ENCODE data around the gene PLAAT3. TPM values are rescaled to one million over a fixed set of nuclear protein-coding genes. Genes with fewer than 3 reads are reported as not detected.
"Not testable (repeated sequence)": the region's sequence is repeated elsewhere in the genome, so short reads cannot be mapped to it uniquely, and the experiment has no call there.

PLAAT3 gene
- polyA plus RNA-seq, 10 donors, result 24.9 to 50.7 (median 36.9) TPM

GRCh38 chr11:63610604-63611394 lies 3.4 kb downstream of the PLAAT3 start:
- DNase-seq, result no peak

- DNase-seq, result no peak
Observed at GRCh38 chr11:63609971-63610580, 4.2 kb downstream of the PLAAT3 start.

GRCh38 chr11:63609536-63609935 lies 4.7 kb downstream of the PLAAT3 start:
- DNase-seq, result peak in 1 of 3 donors; percentile 9

GRCh38 chr11:63608353-63609345 lies 5.6 kb downstream of the PLAAT3 start:
- DNase-seq, result peak in 1 of 3 donors; percentile 33

GRCh38 chr11:63603180-63603518 lies 11.1 kb downstream of the PLAAT3 start:
- DNase-seq, result peak in 1 of 3 donors; percentile 32

GRCh38 chr11:63602290-63603179 lies 11.7 kb downstream of the PLAAT3 start:
- peak; percentile 29 to 59 (median 51) for DNase-seq

GRCh38 chr11:63599211-63600122 lies 14.8 kb downstream of the PLAAT3 start:
- peak in 1 of 3 donors; percentile 51 for DNase-seq

GRCh38 chr11:63598556-63598955 lies 15.7 kb downstream of the PLAAT3 start:
- no peak for DNase-seq

GRCh38 chr11:63595296-63595695 lies 18.9 kb downstream of the PLAAT3 start:
- no peak for DNase-seq

GRCh38 chr11:63592975-63593395 lies 21.2 kb downstream of the PLAAT3 start:
- DNase-seq, result no peak

GRCh38 chr11:63590024-63590788 lies 24.0 kb downstream of the PLAAT3 start:
- no peak for DNase-seq

- DNase-seq, result no peak
Observed at GRCh38 chr11:63589000-63589399, 25.2 kb downstream of the PLAAT3 start.

GRCh38 chr11:63586451-63587166 lies 27.6 kb downstream of the PLAAT3 start:
- no peak for DNase-seq

GRCh38 chr11:63583357-63583677 lies 30.9 kb downstream of the PLAAT3 start:
- DNase-seq, result no peak

GRCh38 chr11:63581224-63581623 lies 33.0 kb downstream of the PLAAT3 start:
- not testable (repeated sequence) for DNase-seq

- DNase-seq, result not testable (repeated sequence)
Observed at GRCh38 chr11:63578882-63579281, 35.4 kb downstream of the PLAAT3 start.

GRCh38 chr11:63574856-63575602 lies 39.2 kb downstream of the PLAAT3 start:
- peak; percentile 8 to 77 (median 44) for DNase-seq
